Hepatic stellate cell (primary cell): ENCODE measurements around the gene XPO1.
"Not testable (repeated sequence)": the region's sequence is repeated elsewhere in the genome, so short reads cannot be mapped to it uniquely, and the experiment has no call there.

ENCODE experiments used
- DNase-seq: peaks from one replicate; pipeline ENCODE4 v3.0.0; 2011; ENCODE audit warnings: low spot score

Gene XPO1

GRCh38 chr2:61534926-61535325 lies 3.2 kb downstream of the XPO1 start:
- no peak for DNase-seq

GRCh38 chr2:61530749-61531148 lies 7.4 kb downstream of the XPO1 start:
- DNase-seq: no peak

GRCh38 chr2:61529944-61530735 lies 8.0 kb downstream of the XPO1 start:
- DNase-seq: no peak

- DNase-seq: no peak
Observed at GRCh38 chr2:61520261-61520660, 17.9 kb downstream of the XPO1 start.

- no peak for DNase-seq
Observed at GRCh38 chr2:61512768-61513398, 25.3 kb downstream of the XPO1 start.

- no peak for DNase-seq
Observed at GRCh38 chr2:61510674-61511671, 27.2 kb downstream of the XPO1 start.

- DNase-seq: no peak
Observed at GRCh38 chr2:61504949-61505348, 33.2 kb downstream of the XPO1 start.

- DNase-seq: no peak
Observed at GRCh38 chr2:61499060-61499459, 39.1 kb downstream of the XPO1 start.

- peak; percentile 12 for DNase-seq
Observed at GRCh38 chr2:61493523-61493942, 44.6 kb downstream of the XPO1 start.

- no peak for DNase-seq
Observed at GRCh38 chr2:61492476-61492875, 45.7 kb downstream of the XPO1 start.

- DNase-seq: no peak
Observed at GRCh38 chr2:61485281-61485680, 52.9 kb downstream of the XPO1 start.

GRCh38 chr2:61478086-61478485 lies 60.1 kb downstream of the XPO1 start:
- no peak for DNase-seq

- DNase-seq: not testable (repeated sequence)
Observed at GRCh38 chr2:61476929-61477589, 61.1 kb downstream of the XPO1 start.

- peak; percentile 12 for DNase-seq
Observed at GRCh38 chr2:61471905-61472805, 66.0 kb downstream of the XPO1 start.

GRCh38 chr2:61470965-61471904 lies 66.9 kb downstream of the XPO1 start, which contains the start of gene USP34:
Gene USP34 (minus strand): TSS chr2:61471087. CDS start chr2:61470692, 395 bp downstream.
- DNase-seq: peak; percentile 89

GRCh38 chr2:61470122-61470951 lies 67.8 kb downstream of the XPO1 start:
- DNase-seq: peak; percentile 78

- peak; percentile 37 for DNase-seq
Observed at GRCh38 chr2:61469424-61470121, 68.6 kb downstream of the XPO1 start.

- not testable (repeated sequence) for DNase-seq
Observed at GRCh38 chr2:61468231-61468630, 69.9 kb downstream of the XPO1 start.
